H1 (cell line): ENCODE results near the gene SLC16A6. TPM values are rescaled to one million over a fixed set of nuclear protein-coding genes. Genes with fewer than 3 reads are reported as not detected.

Source experiments
- CTCF ChIA-PET: fragments of 300-600 bp; sonication (Branson Sonifier 250); formaldehyde crosslinking; loops from one replicate; lab custom pipeline; 2021; ENCODE audit not compliant: partially characterized antibody; lab: Charles Lee
- POLR2A ChIA-PET: fragments of 300-600 bp; sonication (Branson Sonifier 250); formaldehyde crosslinking; loops from one replicate; lab custom pipeline; 2021; ENCODE audit warnings: inconsistent platforms; ENCODE audit not compliant: partially characterized antibody; lab: Charles Lee
- DNase-seq, 2 experiments: peaks; one replicate each; pipeline versions ENCODE4 v3.0.0 to v3.0.0-alpha.2; 2010 to 2022; ENCODE audit warnings: low spot score in 2 of 2, low read depth in 1 of 2, mixed read lengths in 1 of 2
- FAIRE-seq: peaks from 2 replicates; lab custom pipeline; 2011; peaks lifted over from hg19 to GRCh38; lab: Jason Lieb, UNC
- H2AFZ ChIP-seq: 2 replicates; pipeline ENCODE4 v1.8.1; 2012; ENCODE audit warnings: low read length, inconsistent platforms
- H2AK5ac ChIP-seq: 2 replicates; pipeline ENCODE4 v1.6.1; 2013; ENCODE audit warnings: low read depth, low read length
- H2BK120ac ChIP-seq: replicated peaks from 2 replicates; pipeline ENCODE3; 2013; ENCODE audit warnings: low read depth, low read length, inconsistent platforms
- H2BK12ac ChIP-seq: 2 replicates; pipeline ENCODE4 v1.6.1; 2013; ENCODE audit warnings: low read depth, low read length
- H2BK15ac ChIP-seq: 2 replicates; pipeline ENCODE4 v1.6.1; 2013; ENCODE audit warnings: low read length
- H2BK20ac ChIP-seq: 2 replicates; pipeline ENCODE4 v1.6.1; 2013; ENCODE audit warnings: low read length
- H2BK5ac ChIP-seq: 2 replicates; pipeline ENCODE4 v1.6.1; 2013; ENCODE audit warnings: low read depth, low read length
- H3K14ac ChIP-seq: 2 replicates; pipeline ENCODE4 v1.6.1; 2013; ENCODE audit warnings: inconsistent platforms; ENCODE audit not compliant: insufficient read length
- H3K18ac ChIP-seq: 2 replicates; pipeline ENCODE4 v1.6.1; 2013; ENCODE audit warnings: low read length; ENCODE audit errors: extremely low read depth
- H3K23ac ChIP-seq: 2 replicates; pipeline ENCODE4 v1.6.1; 2013; ENCODE audit warnings: inconsistent platforms; ENCODE audit not compliant: insufficient read length
- H3K23me2 ChIP-seq: 2 replicates; pipeline ENCODE4 v1.6.1; 2013; ENCODE audit warnings: low read depth, low read length
- H3K27ac ChIP-seq: 2 replicates; pipeline ENCODE4 v1.6.1; 2011; ENCODE audit warnings: low read depth, low read length, inconsistent platforms
- H3K27me3 ChIP-seq, 4 experiments: replicated peaks in 1 of 4; 1 replicate in 1 of 4; 2 replicates in 3 of 4; pipeline versions ENCODE4 v1.6.1 to v1.8.1; 2011 to 2013; ENCODE audit warnings: low read length in 3 of 4, mild to moderate bottlenecking in 3 of 4, inconsistent platforms in 2 of 4, mixed read lengths in 2 of 4, moderate library complexity in 1 of 4; ENCODE audit not compliant: control insufficient read depth in 3 of 4, insufficient read depth in 3 of 4; ENCODE audit errors: extremely low read depth in 1 of 4
- H3K36me3 ChIP-seq, 4 experiments: 2 replicates each; pipeline versions ENCODE4 v1.6.1 to v1.8.1; 2011 to 2013; ENCODE audit warnings: mild to moderate bottlenecking in 4 of 4, low read length in 3 of 4, moderate library complexity in 2 of 4, control low read depth in 1 of 4, inconsistent platforms in 1 of 4; ENCODE audit not compliant: insufficient read depth in 4 of 4, control insufficient read depth in 2 of 4
- H3K4ac ChIP-seq: replicated peaks from 2 replicates; pipeline ENCODE3; 2013; ENCODE audit warnings: low read length, low read depth, mixed read lengths, inconsistent platforms; ENCODE audit not compliant: insufficient read length
- H3K4me1 ChIP-seq, 4 experiments: replicated peaks in 1 of 4; 1 replicate in 1 of 4; 2 replicates in 3 of 4; pipeline versions ENCODE4 v1.6.1 to v1.8.1; 2011 to 2013; ENCODE audit warnings: low read length in 3 of 4, inconsistent platforms in 2 of 4, mixed read lengths in 1 of 4; ENCODE audit not compliant: insufficient read depth in 4 of 4, control insufficient read depth in 3 of 4
- H3K4me2 ChIP-seq, 2 experiments: 2 replicates each; pipeline versions ENCODE4 v1.6.1 to v1.8.1; 2011 to 2013; ENCODE audit warnings: low read depth in 2 of 2, low read length in 2 of 2, control low read depth in 1 of 2, inconsistent platforms in 1 of 2, mild to moderate bottlenecking in 1 of 2; ENCODE audit not compliant: insufficient read depth in 1 of 2
- H3K4me3 ChIP-seq, 4 experiments: fragments of 200-600, 300-600 bp in 1 of 4; sonication (generic), shearing (Covaris generic), sonication (Bioruptor Twin) in 1 of 4; 2 replicates each; pipeline versions ENCODE4 v1.5.1 to v1.8.1; 2011 to 2016; ENCODE audit warnings: low read length in 4 of 4, low read depth in 3 of 4, control low read depth in 2 of 4, inconsistent platforms in 2 of 4, mild to moderate bottlenecking in 2 of 4, mixed read lengths in 1 of 4, moderate library complexity in 1 of 4; ENCODE audit not compliant: insufficient read depth in 2 of 4; ENCODE audit errors: extremely low read depth in 1 of 4
- H3K56ac ChIP-seq: replicated peaks from 2 replicates; pipeline ENCODE3; 2013; ENCODE audit warnings: low read depth, mild to moderate bottlenecking, mixed read lengths, low read length, inconsistent platforms; ENCODE audit not compliant: insufficient read length
- H3K79me1 ChIP-seq: 2 replicates; pipeline ENCODE4 v1.6.1; 2013; ENCODE audit warnings: low read depth, low read length, control low read depth
- H3K79me2 ChIP-seq, 2 experiments: 2 replicates each; pipeline versions ENCODE4 v1.6.1 to v1.8.1; 2012 to 2013; ENCODE audit warnings: low read length in 2 of 2, mild to moderate bottlenecking in 2 of 2, inconsistent platforms in 1 of 2; ENCODE audit not compliant: insufficient read depth in 2 of 2, control insufficient read depth in 1 of 2
- H3K9ac ChIP-seq, 4 experiments: replicated peaks in 1 of 4; 1 replicate in 1 of 4; 2 replicates in 3 of 4; pipeline versions ENCODE4 v1.6.1 to v1.8.1; 2011 to 2013; ENCODE audit warnings: low read depth in 3 of 4, low read length in 3 of 4, control low read depth in 2 of 4, mild to moderate bottlenecking in 2 of 4, moderate library complexity in 2 of 4, inconsistent platforms in 1 of 4; ENCODE audit errors: extremely low read depth in 1 of 4
- H3K9me3 ChIP-seq, 2 experiments: 2 replicates each; pipeline versions ENCODE4 v1.6.1 to v1.8.1; 2012 to 2013; ENCODE audit warnings: mild to moderate bottlenecking in 2 of 2, moderate library complexity in 2 of 2, control low read depth in 1 of 2, inconsistent platforms in 1 of 2, low read depth in 1 of 2, low read length in 1 of 2, mixed read lengths in 1 of 2; ENCODE audit not compliant: insufficient read depth in 2 of 2
- H4K20me1 ChIP-seq, 2 experiments: replicated peaks in 1 of 2; 2 replicates each; pipeline versions ENCODE3 to v1.8.1; 2011 to 2013; ENCODE audit warnings: inconsistent platforms in 2 of 2, low read length in 2 of 2, mild to moderate bottlenecking in 1 of 2; ENCODE audit not compliant: insufficient read depth in 2 of 2, control insufficient read depth in 1 of 2
- H4K5ac ChIP-seq: 2 replicates; pipeline ENCODE4 v1.6.1; 2013; ENCODE audit warnings: low read length, low read depth, mixed read lengths, inconsistent platforms; ENCODE audit not compliant: insufficient read length
- H4K8ac ChIP-seq: 2 replicates; pipeline ENCODE4 v1.8.0; 2013; ENCODE audit warnings: mild to moderate bottlenecking, moderate library complexity, low read length, inconsistent platforms; ENCODE audit not compliant: insufficient read depth; ENCODE audit errors: extremely low read depth
- H4K91ac ChIP-seq: replicated peaks from 2 replicates; pipeline ENCODE3; 2013; ENCODE audit warnings: low read length, mixed read lengths, inconsistent platforms; ENCODE audit not compliant: insufficient read length
- JUND ChIP-seq: IDR thresholded peaks from 2 replicates; pipeline ENCODE4 v1.6.1; 2011; ENCODE audit warnings: mild to moderate bottlenecking, improper control_type of control experiment, low read length
- RNF2 ChIP-seq: fragments of 200-900, 300-1000 bp; sonication (generic); IDR thresholded peaks from 2 replicates; pipeline ENCODE4 v1.7.1; 2016; ENCODE audit warnings: borderline replicate concordance, low read depth, mild to moderate bottlenecking, antibody characterized with exemption, low read length; ENCODE audit not compliant: poor library complexity, severe bottlenecking; ENCODE audit errors: missing control alignments
- SIN3A ChIP-seq, 2 experiments: IDR thresholded peaks in 1 of 2; conservative IDR thresholded peaks in 1 of 2; 2 replicates each; pipeline ENCODE4 v1.6.1; 2011 to 2012; ENCODE audit warnings: low read length in 2 of 2, improper control_type of control experiment in 1 of 2, low read depth in 1 of 2, mild to moderate bottlenecking in 1 of 2
- SIRT6 ChIP-seq: IDR thresholded peaks from one replicate; pipeline ENCODE4 v1.7.1; 2012; ENCODE audit warnings: low read length, inconsistent platforms
- SP4 ChIP-seq: IDR thresholded peaks from 2 replicates; pipeline ENCODE4 v1.6.1; 2012; ENCODE audit warnings: low read length, inconsistent platforms
- WGBS, 2 experiments: shearing (Covaris generic) in 1 of 2; methylation state at CpG; one replicate each; pipeline versions ENCODE4 v1.1.6 to v1.1.7; 2013 to 2015; ENCODE audit warnings: low lambda C conversion rate in 2 of 2, mixed read lengths in 2 of 2, inconsistent platforms in 1 of 2, low coverage in 1 of 2, missing lambda C conversion rate in 1 of 2; ENCODE audit not compliant: insufficient replicate concordance in 2 of 2, insufficient coverage in 1 of 2, insufficient read length in 1 of 2; ENCODE audit errors: extremely low coverage in 1 of 2, missing lambda C conversion rate in 1 of 2; 5-methylcytosine and 5-hydroxymethylcytosine counted together
- polyA plus RNA-seq, 7 experiments: library from polyadenylated mRNA; depleted of rRNA in 3 of 7; stranded (reverse) in 5 of 7; unstranded in 2 of 7; fragments of >200 nt in 5 of 7; fragments of 200-250 nt in 2 of 7; gene quantifications; 1 replicate in 5 of 7; 2 replicates in 1 of 7; 4 replicates in 1 of 7; pipeline versions ENCODE4 v1.2.1 to v1.2.3, GENCODE V29; 2011 to 2013; ENCODE audit warnings: missing spikeins in 2 of 7, mixed read lengths in 2 of 7
- total RNA-seq: library from RNA; stranded (reverse); fragmentation: NEBNext Ultra II Directional; extraction: Animal tissue kit (Norgen Biotek cat#: 25700); gene quantifications from 2 replicates; pipeline ENCODE4 v1.2.1, GENCODE V29; 2021

SLC16A6 gene
- total and polyA plus RNA-seq, 2 of the 8 experiments (the other 6 are each of a cell fraction or from before 2014, with no cell fraction given) = 0.17 to 0.22 TPM

GRCh38 chr17:68304706-68305105 lies 13.8 kb upstream of the SLC16A6 start:
- Histone ChIP-seq H3K36me3 (no peaks in the 10 kb centered on the region), H2BK20ac (no peak overlapping the region), H2BK15ac (no peak overlapping the region), H4K20me1 (no peaks in the 10 kb centered on the region), H2BK120ac (no peak overlapping the region), H3K4ac (no peak overlapping the region), H3K79me2 (no peaks in the 10 kb centered on the region; a peak in 1 of 4 replicates), H4K8ac (no peak overlapping the region), H3K27ac (no peak overlapping the region), H3K4me1 (peaks cover 2 to 16% (median 5%) of the 10 kb centered on the region in 4 experiments), H3K9me3 (no peaks in the 10 kb centered on the region), H2BK12ac (no peak overlapping the region), H3K27me3 (no peaks in the 10 kb centered on the region), H3K4me2 (no peak overlapping the region), H4K5ac (no peak overlapping the region), H2BK5ac (no peak overlapping the region), H2AFZ (no peak overlapping the region), H3K9ac (no peak overlapping the region), H3K4me3 (no peak overlapping the region), H3K79me1 (no peaks in the 10 kb centered on the region), H3K14ac (no peak overlapping the region), H3K18ac (no peak overlapping the region), H3K56ac (no peak overlapping the region), H3K23ac (no peak overlapping the region), H2AK5ac (no peak overlapping the region), H4K91ac (no peak overlapping the region), H3K23me2 (no peaks in the 10 kb centered on the region)
- DNase-seq (no peak), FAIRE-seq (no peak)
- TF ChIP-seq JUND (no peak), SP4 (no peak), SIN3A (conservative IDR thresholded peaks at IDR 0.05 in 1 of 2, IDR thresholded peaks at IDR 0.05 in 1 of 2; ENCODE audit: low read depth in 1 of 2, low read length in 2 of 2) (no peak), SIRT6 (no peak), RNF2 (no peak)
- WGBS, 2 experiments = 97% methylated on average over 6 of the region's 6 CpGs; no CpG with 5 or more reads in 1 of the 2 experiments
- ChIA-PET CTCF (interaction anchor here (1.4 kb wide), 1 partner anchor 128 kb away, joined by 4 read pairs; no protein-coding TSS in a partner anchor), POLR2A (no interaction called here)
